DMS153 (cell line): ENCODE measurements around the gene RARG.
"Not testable (repeated sequence)": the region's sequence is repeated elsewhere in the genome, so short reads cannot be mapped to it uniquely, and the experiment has no call there.

Experiments
- DNase-seq: peaks from one replicate; lab custom pipeline; 2025; lab: John Stamatoyannopoulos, UW

The RARG gene

DNA sequence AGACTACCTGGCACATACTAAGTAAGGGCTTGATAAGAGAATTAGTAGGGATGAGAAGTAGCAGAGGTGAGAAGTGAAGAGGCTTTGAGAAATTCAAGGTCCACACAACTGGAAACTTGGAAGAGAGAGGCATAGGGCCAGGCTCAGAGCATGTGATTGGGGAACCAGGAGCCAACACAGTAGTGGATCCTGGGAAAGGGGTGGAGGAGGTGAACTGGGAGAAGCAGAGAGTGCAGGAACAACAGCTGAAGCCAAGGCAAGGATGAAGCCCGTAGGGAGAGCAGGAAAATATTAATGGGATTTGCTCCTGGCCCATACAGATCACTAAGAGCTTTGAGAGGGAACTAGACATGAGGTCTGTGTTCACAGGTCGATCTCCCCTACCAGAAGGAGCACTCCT, 23.6 kb downstream of the RARG start:
- DNase-seq = no peak

DNA sequence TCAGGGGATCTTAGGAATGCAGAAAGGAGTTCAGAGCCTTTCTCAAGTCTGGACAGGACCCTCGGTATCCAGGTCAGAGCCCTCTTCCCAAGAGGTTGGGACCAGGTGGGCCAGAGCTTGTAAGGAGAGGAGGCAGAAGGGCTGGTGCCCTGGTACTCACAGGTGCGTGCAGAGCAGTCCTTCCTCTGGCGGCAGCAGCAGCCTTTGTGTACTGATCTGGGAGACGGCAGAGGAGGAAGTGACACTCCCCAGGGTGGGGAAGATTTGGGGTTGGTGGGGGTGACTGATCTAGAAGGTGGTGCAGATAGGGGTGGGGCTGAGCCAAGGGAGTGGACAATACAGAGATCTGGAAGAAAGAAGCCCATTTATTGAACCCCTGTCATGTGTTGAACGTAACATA, 25.0 kb downstream of the RARG start, which contains the start of gene ITGB7:
ITGB7 (minus strand) TSS at position 210 of the 400 bp plus-strand sequence. CDS start 6,808 bp downstream, outside the sequence.
- DNase-seq = peak; percentile 24

DNA sequence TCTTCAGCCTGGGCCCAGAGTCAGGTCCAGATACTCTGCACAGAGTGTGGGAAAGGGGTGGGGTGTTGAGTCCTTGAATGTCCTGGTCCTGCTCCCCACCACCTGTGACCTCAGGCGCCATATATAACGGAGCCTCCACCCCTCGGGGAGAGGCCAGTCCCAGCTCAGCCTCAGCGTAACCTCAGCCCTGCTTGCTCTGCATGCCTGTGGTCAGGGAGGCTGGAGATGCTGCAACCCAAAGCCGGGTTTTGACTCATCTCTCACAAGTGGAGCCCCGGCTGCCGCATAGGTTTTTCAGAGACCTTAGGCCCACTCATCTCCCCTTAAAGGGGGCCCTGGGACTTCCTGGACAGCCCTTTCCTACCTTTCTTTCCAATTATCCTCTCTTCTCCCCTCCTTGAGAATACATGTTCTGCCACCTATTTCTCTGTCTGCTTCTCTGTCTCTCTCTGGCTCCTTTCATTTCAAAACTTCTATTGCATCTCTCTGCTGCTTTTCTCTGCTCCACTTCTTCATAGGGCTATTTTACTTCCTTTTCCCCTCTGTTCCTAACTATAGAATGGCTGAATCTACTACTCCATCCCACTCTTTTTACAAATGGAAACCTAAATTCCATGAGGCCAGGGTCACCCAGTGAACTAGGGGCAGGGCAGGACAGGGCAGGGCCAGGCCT, 26.1 kb downstream of the RARG start:
- DNase-seq = no peak

DNA sequence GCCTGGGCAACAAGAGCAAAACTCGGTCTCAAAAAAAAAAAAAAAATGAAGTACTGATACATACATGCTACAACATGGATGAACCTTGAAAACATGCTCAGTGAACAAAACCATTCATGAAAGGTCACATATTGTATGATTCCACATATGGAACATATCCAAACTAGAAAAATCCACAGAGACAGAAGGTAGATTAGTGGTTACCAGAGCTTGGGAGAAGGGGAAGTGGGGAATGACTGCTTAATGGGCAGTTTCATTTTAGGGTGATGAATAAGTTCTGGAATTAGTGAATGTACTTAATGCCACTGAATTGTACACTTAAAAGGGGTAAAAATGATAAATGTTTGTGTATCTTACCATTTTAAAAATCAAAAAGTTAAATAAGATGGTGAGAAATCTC, 27.7 kb downstream of the RARG start:
- DNase-seq = no peak

DNA sequence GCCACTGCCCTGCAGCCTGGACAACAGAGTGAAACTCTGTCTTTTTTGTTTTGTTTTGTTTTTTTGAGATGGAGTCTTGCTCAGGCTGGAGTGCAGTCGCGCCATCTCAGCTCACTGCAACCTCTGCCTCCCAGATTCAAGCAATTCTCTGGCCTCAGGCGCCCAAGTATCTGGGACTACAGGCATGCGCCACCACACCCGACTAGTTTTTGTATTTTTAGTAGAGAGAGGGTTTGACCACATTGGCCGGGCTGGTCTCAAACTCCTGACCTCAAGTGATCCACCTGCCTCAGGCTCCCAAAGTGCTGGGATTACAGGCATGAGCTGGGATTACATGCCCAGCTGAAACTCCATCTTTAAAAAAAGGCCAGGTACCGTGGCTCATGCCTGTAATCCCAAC, 29.7 kb downstream of the RARG start:
- not testable (repeated sequence) for DNase-seq

DNA sequence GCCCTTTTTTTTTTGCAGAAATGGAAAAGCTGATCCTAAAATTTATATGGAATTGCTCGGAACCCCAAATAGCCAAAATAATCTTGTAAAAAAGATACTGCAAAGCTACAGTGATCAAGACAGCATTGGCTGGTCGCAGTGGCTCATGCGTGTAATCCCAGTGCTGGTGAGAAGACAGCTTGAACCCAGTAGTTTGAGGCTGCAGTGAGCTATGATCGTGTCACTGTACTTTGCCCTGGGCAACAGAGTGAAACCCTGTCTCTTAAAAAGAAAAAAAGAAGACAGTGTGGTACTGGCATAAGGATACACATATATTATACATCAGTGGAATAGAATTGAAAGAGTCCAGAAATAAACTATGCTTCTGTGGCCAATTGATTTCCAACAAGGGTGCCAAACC, 30.4 kb downstream of the RARG start:
- DNase-seq = no peak

DNA sequence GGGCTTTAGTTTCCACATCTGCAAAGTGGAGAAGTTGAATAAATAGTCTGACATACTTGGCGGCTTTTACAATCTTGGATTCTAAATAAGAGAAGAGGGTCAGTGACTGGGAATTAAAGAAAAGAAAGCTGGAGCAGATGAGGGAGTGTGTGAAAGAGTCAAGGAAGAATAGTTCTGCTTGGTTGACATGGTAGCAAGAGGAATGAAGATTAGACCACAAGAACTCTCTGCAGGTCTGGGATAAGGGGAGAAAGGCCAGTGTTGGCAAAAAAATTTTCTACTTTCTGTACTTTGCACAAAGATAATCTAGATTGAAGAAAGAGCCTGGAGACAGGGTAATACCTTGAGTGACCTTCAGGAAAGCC, 30.9 kb downstream of the RARG start:
- no peak for DNase-seq

DNA sequence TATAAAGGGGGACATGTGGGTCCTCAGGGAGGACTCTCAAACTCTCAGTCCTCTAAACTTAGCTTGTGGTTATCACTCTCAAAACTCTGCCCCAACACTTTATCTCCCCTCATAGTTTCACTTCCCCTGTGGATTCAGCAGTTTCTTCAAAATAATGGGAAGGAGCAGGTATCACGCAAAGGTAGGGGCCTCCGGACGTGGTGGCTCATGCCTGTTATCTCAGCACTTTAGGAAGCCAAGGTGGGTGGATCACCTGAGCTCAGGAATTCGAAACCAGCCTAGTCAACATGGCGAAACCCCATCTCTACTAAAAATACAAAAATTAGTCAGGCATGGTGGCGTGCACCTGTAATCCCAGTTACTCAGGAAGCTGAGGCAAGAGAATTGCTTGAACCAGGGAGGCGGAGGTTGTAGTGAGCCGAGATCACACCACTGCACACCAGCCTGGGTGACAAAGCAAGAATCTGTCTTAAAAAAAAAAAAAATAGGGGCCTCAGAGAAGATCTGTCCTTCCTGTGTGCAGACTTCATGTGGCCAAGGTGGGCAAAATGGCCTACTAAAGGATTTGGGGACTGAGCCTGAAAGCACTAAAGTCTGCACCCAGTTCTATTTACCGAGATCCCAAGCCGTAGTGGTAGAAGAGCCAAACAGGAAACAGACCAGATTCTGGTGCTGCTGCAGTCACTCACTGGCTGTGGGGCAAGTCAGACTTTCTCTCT, 31.4 kb downstream of the RARG start:
- DNase-seq = no peak

DNA sequence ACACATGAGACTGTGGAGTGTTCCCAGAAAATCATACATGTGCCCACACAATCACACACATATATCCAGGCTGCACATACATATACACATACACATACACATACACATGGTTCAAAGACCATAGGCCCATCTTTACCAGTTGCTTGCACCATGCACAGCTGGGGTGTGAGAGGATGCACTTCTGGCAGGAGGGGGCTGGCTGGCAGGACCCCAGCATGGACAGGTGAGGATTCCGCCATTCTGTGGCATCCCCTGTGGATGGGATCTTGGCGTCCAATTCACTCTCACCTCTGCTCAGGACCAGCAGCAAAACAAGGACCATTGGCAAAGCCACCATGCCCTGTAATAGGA, 31.9 kb downstream of the RARG start:
- DNase-seq = no peak

DNA sequence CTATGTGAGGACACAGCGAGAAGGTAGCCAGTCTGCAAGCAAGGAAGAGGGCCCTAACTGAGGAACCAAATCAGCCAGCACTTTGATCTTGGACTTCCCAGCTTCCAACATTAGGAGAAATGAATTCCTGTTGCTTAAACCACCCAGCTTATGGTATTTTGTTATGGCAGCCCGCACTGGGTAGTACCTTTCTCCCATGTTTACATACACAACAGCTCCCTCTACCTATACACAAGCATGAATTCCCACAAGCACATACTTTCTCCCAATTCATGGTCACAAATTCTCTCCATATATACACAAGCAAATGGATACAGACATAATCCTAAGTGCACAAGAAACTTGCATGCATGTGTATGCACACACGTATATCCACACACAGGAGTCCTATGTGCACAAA, 32.3 kb downstream of the RARG start:
- DNase-seq = no peak

DNA sequence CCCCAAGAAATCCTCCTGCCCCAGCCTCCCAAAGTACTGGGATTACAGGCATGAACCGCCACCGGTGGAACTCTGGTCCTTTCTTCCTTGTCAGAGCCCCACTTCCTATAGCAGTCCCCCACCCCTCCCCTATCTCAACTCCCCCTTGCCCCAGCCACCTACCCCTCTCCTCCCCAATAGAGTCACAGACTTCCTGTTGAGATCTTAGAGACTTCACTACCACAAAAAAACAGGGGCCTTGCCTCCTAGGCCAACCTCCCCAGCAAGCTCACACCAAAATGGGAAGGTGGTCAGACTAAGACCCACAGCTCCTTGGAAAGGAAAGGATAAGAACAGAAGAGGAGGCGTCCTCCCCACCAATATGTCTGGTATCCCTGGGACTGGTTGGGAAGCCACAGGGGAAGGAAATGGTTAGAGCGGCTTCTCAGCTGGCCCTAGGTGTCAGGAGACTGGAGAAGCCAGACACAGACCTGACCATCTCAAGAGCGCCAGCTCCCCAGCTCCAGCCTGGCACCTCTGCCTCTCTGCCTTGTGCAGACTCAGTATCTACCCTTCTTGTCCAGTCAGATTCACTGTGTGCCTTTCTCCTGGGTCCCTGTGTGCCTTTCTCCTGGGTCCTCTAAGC, 33.4 kb downstream of the RARG start:
- DNase-seq = no peak

DNA sequence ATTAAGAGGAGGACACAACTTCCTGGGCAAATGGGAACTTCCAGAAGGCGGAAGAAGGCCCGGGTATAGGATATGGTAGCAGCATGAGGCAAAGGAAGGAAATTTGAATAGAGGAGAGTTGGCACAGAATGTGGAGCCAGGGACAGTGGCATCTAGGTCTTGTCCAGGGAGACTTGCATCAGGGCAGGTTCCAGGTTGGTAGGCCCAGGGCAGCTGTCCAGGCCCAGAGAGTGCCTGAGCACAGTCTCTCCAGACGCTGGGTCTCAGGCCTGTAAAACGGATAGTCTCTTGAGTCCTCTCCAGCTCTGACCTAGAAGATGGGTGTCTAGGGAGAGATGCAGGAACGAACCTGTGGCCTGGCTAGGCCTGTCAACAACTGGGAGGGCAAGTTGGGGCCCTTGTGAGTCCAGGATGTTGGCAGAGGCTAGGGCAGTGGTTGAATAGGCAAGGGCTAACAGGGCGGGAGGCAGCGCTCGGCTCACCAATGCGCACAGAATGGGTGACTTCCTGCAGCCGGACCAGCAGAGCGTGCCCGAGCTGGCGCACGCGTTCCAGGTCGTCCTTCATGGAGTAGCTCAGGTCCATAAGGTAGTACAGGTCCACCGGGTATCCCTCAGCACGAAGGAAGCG, 34.9 kb downstream of the RARG start:
- DNase-seq = no peak

DNA sequence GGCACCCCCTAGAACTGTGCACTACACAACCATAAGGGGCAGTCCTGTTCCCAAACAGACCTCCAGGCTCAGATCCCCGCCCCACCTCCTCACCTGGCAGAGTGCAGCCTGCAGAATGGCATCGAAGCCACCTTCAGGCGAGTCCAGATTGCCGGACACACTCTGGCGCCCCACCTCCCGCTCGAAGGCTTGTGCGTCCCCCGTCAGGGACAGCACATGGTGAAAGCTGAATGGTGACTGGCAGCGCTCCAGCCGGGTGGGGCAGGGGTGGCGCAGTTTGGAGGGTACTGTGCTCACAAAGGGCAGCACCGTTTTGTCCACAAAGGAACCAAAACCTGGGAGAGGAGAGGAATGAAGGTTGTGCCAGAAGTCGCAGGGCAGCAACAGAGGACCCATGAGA, 35.5 kb downstream of the RARG start:
- DNase-seq = no peak

DNA sequence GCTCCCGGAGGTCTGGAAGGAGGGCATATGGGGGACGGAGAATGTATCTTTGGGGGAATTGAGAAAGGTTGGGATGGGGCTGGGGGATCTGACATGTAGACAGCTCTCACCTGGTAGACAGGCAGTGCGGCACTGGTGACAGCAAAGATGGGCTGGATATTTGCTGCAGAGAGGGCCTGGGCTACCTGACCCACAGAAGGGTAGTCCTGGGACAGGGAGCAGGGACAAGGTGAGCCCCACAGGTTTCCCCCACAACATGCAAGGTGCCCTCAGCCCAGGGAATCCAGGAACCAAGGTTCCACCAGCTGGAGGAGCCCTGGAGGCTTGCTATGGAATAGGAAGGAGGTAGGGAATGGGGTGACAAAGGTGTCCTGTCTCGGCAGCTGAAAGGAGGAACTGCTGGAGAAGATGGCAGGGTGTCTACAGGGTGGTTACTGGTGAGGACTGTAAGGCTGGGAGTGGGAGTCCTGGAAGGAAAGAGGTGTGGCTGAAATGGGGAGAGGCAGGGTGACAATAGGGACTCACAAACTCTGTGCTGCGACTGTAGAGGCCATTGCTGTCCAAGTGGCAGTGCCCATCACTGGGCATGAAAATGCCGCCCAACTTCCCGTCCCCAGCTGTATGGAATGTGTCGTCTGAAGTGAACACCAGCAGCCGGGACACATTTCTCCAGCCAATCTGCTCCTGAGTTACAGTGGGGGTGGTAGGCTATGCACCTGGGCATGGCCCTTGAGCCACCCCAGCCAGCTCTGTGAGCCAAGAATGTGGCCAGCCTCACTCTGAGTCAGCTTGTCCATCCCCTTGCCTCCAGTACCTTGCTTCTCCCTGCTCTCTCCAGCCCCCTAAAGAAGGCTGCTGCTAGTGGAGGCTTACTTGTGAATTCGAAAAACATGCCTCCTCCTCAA, 36.2 kb downstream of the RARG start:
- DNase-seq = no peak

DNA sequence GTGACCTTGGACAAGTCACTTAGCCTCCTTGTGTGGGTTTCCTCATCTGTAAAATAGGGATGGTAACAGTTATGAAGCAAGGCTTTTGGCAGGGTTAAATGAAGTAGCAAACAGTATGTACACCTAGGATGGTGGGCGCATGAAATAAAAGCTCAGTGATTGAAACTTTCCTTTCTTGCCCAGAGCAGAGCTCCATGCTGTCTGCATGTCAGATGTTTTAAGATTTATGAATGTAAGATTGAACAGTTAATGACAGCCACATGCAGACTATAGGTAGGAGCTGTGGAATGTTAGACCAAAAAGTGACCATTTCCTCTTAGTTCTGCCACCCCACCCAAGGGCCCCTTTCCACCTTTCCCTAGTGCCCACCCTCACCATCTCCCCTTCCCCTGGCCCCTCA, 37.0 kb downstream of the RARG start:
- DNase-seq = no peak

DNA sequence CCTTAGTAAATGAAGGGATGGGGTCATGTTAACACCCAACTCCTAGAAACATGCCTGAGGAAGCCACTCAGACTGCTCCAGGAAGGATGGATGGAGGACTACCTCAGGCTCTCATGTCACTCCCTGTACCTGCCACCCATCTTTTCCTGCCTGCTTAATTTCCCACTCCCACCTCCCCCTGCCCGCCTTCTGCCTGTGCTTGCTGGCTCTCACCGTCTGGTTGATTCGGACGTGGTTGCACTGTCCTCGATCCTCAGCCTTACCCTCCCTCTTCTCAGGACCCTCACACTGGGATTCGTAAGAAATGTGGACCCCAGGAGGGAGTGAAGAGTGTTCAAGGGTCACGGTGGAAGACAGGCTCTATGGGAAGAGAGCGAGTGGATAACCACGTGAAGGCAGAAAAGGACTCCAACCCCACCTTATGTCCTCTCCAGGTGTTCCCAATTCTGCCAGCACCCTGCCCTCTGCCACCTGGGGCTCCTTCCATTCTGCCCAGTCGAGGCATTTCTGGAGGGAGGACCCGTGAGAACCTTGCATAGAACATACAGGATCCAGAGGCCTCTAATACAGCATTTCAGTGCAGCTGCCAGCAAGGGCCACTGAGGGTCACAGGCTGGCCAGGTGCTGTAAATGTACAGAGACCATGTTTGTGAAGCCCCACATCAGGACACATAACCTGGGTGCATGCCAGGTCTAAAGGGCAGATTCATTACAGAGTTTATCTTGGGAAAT, 37.9 kb downstream of the RARG start:
- no peak for DNase-seq

DNA sequence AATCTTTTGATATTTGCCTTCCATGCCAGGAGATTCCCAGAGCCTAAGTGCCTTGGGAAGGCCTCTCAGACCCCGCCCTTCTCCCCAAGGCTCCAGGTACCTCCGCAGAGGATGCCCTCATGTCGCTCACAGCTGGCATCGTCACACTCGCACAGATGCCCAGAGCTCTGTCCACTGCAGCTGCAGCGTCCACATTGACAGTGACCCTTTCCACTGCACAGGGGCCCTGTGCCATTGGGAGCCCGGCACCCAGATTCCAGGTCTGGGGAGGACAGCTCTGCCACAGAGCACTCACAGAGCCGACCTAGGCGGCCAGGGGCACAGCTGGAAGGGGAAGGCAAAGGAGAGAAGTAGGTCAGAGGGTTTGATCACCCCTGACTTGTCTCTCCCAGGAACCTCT, 39.0 kb downstream of the RARG start:
- DNase-seq = no peak

DNA sequence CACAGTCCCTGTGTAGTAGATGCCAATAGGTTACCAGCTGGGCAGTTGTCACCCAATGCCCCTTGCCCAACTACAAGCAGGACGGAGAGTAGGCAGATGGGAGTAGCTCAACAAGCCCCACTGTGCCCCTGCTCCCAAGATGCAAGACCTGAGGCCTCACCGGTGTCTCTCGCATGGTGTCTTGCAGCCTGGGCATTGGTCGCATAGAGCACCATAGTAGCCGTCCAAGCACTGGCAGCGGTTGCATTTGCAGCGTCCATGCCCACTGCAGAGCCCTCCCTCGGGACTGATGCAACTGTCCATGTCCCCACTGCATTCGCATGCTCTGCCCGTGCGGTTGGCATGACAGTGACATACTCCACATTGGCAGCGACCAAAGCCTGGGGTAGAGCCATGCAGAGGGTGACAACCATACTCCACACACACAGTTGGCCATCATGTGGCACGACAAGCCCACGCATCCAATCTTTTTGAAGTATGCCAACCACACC, 39.4 kb downstream of the RARG start:
- no peak for DNase-seq

DNA sequence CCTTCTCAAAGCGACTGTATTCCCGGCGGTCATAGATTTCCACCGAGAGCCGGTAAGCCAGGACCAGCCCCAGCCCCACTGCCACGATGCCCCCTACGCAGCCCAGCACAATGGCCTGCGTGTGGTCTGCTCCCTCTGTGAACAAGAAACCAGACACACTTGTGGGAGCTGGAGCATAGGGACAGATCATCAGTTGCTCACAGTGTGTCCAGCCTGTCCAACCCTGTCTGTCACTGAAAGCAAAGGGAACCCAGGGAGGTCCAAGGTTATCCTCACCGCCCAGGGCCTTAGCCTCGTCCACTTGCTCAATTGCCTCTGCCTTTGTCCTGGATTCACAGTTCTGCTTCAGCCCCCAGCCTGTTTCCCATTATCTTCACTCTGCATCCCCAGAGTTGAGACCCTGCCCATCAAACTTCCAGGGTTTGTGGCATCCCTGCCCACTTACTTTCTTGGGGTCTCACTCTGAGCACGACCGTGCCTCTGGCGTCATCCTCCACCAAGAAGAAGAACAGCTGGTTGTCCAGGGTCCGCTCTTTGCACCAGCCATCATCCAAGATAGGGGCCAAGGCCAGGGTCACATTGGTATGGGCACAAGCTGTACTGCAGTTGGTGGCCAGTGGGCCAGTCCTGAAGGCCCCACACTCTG, 40.0 kb downstream of the RARG start:
- DNase-seq = no peak

DNA sequence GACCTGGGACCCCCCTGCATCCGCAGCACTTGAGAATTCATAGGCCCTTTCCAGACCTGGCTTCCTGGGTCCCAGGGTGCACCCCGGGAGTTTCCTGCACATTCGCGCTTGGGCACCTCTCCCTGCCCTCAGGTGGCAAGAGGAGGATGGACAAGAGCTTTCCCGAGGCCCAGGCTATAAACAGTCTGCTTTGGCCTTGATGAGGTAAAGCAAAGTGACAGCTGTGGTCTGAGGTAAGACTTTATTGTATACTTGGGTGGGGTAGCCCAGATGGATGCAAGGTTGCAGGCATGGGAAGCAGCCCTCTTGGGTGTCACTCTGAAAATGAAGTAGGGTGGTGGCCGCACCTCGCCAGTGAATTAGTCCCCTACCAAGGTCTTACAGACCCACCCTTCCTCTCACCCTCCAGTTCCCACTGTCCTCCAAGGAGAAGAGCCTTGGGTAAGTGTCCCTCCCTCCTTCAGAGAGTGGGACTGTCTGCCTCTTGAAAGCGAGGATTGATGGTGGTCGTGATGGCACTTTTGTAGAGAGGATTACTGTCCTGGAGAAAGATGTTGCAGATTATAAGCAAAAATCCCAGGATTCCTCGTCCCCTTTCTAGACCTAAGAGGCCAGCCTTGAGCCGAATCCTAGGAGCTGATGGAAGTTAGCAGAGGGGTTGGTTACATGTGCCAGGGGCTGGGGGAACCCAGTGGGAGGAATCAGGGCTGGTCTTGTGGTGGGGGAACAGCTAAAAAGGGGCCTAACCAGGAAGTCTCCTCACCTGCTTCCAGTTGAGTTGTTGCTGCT, 40.7 kb downstream of the RARG start:
- DNase-seq = no peak
